ENCODE results near the gene TNS1.

TNS1 gene

DNA sequence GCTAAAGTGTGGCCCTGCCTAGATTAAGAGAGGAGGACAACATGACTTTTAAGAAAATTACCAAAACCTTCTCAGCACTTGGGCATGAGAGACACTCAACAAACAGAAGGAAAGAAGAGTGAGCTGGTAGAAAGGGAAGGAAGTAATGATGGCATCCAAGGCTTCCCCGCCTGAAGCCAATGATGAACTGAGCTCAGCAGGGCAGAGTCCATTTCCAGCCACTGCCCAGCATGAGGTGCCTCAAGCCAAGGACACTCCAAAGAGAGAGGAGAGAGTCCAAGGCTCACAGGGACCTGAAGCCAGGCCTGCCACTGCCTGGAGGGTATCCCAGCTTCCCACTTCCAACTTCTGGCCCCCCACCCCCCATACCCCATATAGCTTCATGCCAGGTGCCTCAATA, 9.5 kb upstream of the TNS1 start:
- no peak overlapping the region for H3K27ac ChIP-seq (replicated peaks)
- H3K4me3 ChIP-seq (replicated peaks; ENCODE audit: insufficient read depth, low read length): no peak overlapping the region
- H3K27me3 ChIP-seq (ENCODE audit: insufficient read depth, poor library complexity, severe bottlenecking): peaks cover 26% of the 10 kb centered on the region
- no peak for DNase-seq (ENCODE audit: low read depth in 1 of 2, low spot score in 1 of 2)
- no peak for TF ChIP-seq GABPA (IDR thresholded peaks at IDR 0.05; ENCODE audit: low read depth)
- TF ChIP-seq CTCF (IDR thresholded peaks at IDR 0.05; ENCODE audit: insufficient read depth, low read length): no peak
- no peak for TF ChIP-seq POLR2AphosphoS5 (IDR thresholded peaks at IDR 0.05; ENCODE audit: low read depth)
- TF ChIP-seq SPI1 (IDR thresholded peaks at IDR 0.05; ENCODE audit: borderline replicate concordance, low read depth): no peak
- TF ChIP-seq REST (IDR thresholded peaks at IDR 0.05; ENCODE audit: insufficient replicate concordance, low read depth): no peak

DNA sequence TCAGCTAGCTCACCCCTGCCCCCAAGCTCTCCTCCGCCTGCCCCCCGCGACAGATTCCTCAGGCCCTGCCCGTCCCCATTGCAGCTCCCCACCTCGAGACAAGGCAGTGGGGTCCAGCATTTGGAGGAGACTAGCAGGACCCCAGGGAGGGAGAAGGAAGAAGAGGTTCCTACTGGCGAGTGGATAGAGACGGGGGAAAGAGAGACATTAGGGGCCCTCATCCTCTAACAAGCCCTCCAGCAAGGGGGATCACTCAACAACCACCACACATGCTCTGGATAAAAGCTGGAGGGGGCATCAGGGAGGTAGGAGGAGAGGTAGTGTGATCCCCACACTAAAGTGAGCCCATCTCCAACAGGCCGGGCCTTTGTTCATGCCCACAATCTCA, 8.9 kb upstream of the TNS1 start:
- no peak for DNase-seq (ENCODE audit: low read depth in 1 of 2, low spot score in 1 of 2)
- H3K27ac ChIP-seq (replicated peaks): no peak overlapping the region
- TF ChIP-seq SPI1 (IDR thresholded peaks at IDR 0.05; ENCODE audit: borderline replicate concordance, low read depth): no peak
- no peak for TF ChIP-seq POLR2AphosphoS5 (IDR thresholded peaks at IDR 0.05; ENCODE audit: low read depth)
- peaks cover 26% of the 10 kb centered on the region for H3K27me3 ChIP-seq (ENCODE audit: insufficient read depth, poor library complexity, severe bottlenecking)
- H3K4me3 ChIP-seq (replicated peaks; ENCODE audit: insufficient read depth, low read length): no peak overlapping the region

DNA sequence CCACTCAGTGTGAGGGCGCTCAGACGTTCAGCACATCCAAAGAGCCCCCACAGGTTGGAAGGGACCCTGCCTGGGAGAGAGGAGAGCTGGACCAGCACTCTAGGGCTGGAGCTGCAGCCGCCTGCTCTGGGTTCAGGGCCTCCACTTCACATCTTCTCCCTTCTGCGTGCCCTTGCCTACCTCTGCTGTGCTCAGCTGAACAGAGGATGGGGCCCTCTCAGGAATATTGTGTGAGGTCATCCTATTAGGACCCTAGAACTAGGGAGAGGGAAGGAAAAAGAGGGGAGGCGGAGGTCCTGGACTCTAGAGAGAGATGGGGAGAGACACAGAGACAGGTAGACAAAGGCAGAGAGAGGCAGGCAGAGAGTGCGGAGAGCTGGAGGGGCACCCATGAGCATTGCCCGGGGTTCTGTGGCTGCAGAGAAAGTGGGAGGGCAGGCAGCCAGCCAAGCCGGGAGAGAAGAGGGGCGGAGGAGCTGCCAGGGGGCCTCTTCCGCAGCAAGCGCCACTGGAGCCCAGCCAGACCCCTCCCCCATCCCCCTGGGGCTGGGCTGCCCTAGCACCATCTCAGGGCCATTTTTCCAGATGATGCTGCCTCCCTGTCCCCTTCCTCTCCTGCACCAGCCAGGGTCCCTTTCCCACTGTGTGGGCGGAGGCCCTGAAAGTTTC, 8.3 kb upstream of the TNS1 start:
- no peak overlapping the region for H3K27ac ChIP-seq (replicated peaks)
- no peak overlapping the region for H3K4me3 ChIP-seq (replicated peaks; ENCODE audit: insufficient read depth, low read length)
- TF ChIP-seq POLR2AphosphoS5 (IDR thresholded peaks at IDR 0.05; ENCODE audit: low read depth): no peak
- no peak for TF ChIP-seq GABPA (IDR thresholded peaks at IDR 0.05; ENCODE audit: low read depth)
- no peak for TF ChIP-seq REST (IDR thresholded peaks at IDR 0.05; ENCODE audit: insufficient replicate concordance, low read depth)
- TF ChIP-seq CTCF (IDR thresholded peaks at IDR 0.05; ENCODE audit: insufficient read depth, low read length): no peak
- no peak for TF ChIP-seq SPI1 (IDR thresholded peaks at IDR 0.05; ENCODE audit: borderline replicate concordance, low read depth)
- no peak for DNase-seq (ENCODE audit: low read depth in 1 of 2, low spot score in 1 of 2)
- peaks cover 26% of the 10 kb centered on the region for H3K27me3 ChIP-seq (ENCODE audit: insufficient read depth, poor library complexity, severe bottlenecking)

DNA sequence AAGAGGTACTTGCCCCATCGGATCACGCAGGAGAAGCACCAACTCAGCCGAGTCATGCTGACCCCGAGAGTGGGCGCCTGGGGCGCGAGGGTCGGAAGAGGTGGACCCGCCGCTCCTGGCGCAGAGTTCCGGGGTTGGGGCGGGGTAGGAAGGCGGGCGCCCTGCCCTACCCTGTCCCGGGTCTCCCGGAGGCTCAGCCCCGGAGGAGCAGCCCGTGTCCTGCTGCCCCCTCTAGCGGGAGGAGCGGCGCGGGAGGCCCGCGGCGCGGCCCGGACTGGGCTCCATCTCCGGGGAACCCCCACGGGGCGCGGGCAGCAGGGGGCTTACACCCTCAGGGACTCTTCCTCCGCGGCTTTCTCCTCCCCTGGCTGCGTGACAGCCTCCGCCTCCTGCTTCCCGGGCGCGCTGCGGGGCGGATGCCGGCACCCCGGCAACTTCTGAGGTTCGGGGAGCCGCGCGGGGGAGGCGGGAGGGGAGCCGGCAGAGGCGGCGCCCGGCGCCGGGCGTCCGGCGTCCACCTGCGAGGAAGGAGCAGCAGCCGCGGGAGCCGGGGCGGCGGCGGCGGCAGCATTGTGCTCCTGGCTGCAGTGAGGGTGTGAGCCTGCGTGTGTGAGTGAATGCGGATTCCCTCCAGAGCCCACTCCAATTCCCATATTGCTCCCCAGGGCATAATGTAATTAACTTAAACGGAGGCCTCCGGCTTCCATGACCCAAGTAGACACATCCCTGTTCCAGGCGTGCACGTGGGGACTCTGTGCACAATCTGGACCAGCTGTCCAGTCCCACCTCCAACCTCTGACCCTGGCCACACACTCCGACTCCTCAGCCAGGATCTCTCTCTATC, 7.6 kb upstream of the TNS1 start:
- no peak overlapping the region for H3K27ac ChIP-seq (replicated peaks)
- no peak for DNase-seq (ENCODE audit: low read depth in 1 of 2, low spot score in 1 of 2)
- no peak for TF ChIP-seq REST (IDR thresholded peaks at IDR 0.05; ENCODE audit: insufficient replicate concordance, low read depth)
- no peak for TF ChIP-seq CTCF (IDR thresholded peaks at IDR 0.05; ENCODE audit: insufficient read depth, low read length)
- no peak for TF ChIP-seq SPI1 (IDR thresholded peaks at IDR 0.05; ENCODE audit: borderline replicate concordance, low read depth)
- TF ChIP-seq GABPA (IDR thresholded peaks at IDR 0.05; ENCODE audit: low read depth): no peak
- no peak for TF ChIP-seq POLR2AphosphoS5 (IDR thresholded peaks at IDR 0.05; ENCODE audit: low read depth)
- H3K27me3 ChIP-seq (ENCODE audit: insufficient read depth, poor library complexity, severe bottlenecking): peaks cover 26% of the 10 kb centered on the region
- H3K4me3 ChIP-seq (replicated peaks; ENCODE audit: insufficient read depth, low read length): peak overlapping the region; percentile 45
